Midbrain (tissue), 1 donor: Measurements from ENCODE around the gene SRMS.

ENCODE experiments used
- DNase-seq: peaks from one replicate; lab custom pipeline; 2025; lab: John Stamatoyannopoulos, UW

The SRMS gene

GRCh38 chr20:63547725-63548480 lies at the start of gene SRMS:
Gene SRMS, minus strand, starts transcription at chr20:63547749. Its CDS starts 286 bp downstream, at chr20:63547463.
- DNase-seq: no peak

GRCh38 chr20:63596423-63596822 lies 48.9 kb upstream of the SRMS start:
- no peak for DNase-seq

- DNase-seq: no peak
Observed at GRCh38 chr20:63595416-63596127, 48.0 kb upstream of the SRMS start.

- no peak for DNase-seq
Observed at GRCh38 chr20:63594043-63594561, 46.6 kb upstream of the SRMS start.

- no peak for DNase-seq
Observed at GRCh38 chr20:63592661-63593060, 45.1 kb upstream of the SRMS start.

GRCh38 chr20:63591786-63592355 lies 44.3 kb upstream of the SRMS start:
- DNase-seq: no peak

- DNase-seq: no peak
Observed at GRCh38 chr20:63591147-63591533, 43.6 kb upstream of the SRMS start.

- no peak for DNase-seq
Observed at GRCh38 chr20:63590218-63591146, 42.9 kb upstream of the SRMS start.

- no peak for DNase-seq
Observed at GRCh38 chr20:63589261-63590217, 42.0 kb upstream of the SRMS start.

GRCh38 chr20:63588641-63589041 lies 41.1 kb upstream of the SRMS start:
- DNase-seq: no peak

- DNase-seq: no peak
Observed at GRCh38 chr20:63587776-63588591, 40.4 kb upstream of the SRMS start.

GRCh38 chr20:63587256-63587655 lies 39.7 kb upstream of the SRMS start:
- no peak for DNase-seq

GRCh38 chr20:63586797-63587196 lies 39.2 kb upstream of the SRMS start:
- no peak for DNase-seq

GRCh38 chr20:63585616-63586565 lies 38.3 kb upstream of the SRMS start:
- DNase-seq: no peak

GRCh38 chr20:63582382-63583063 lies 35.0 kb upstream of the SRMS start:
- DNase-seq: no peak

- no peak for DNase-seq
Observed at GRCh38 chr20:63580796-63581461, 33.4 kb upstream of the SRMS start.

- no peak for DNase-seq
Observed at GRCh38 chr20:63579017-63579694, 31.6 kb upstream of the SRMS start.
